IMR-90 (cell line): ENCODE results near the gene LARP7. TPM values are rescaled to one million over a fixed set of nuclear protein-coding genes. Genes with fewer than 3 reads are reported as not detected.

Experiments used
- ATAC-seq: fragments of 200-7000 bp; cut with Tn5 transposase; 2 replicates; pipeline ENCODE4 v1.9.1; 2020; ENCODE audit warnings: low read depth, mild to moderate bottlenecking, moderate library complexity
- BruUV-seq: library from RNA; stranded (reverse); fragments of 400-500 nt; replicated peaks from 2 replicates; lab custom pipeline; 2021; lab: Mats Ljungman, UMichigan
- CTCF ChIA-PET: fragments of 300-600 bp; formaldehyde crosslinking; extraction: SDS; loops from one replicate; lab custom pipeline; 2021; ENCODE audit warnings: antibody characterized with exemption; lab: Yijun Ruan, JAX
- POLR2A ChIA-PET: fragments of 300-600 bp; sonication (Branson Sonifier 250); formaldehyde crosslinking; loops from one replicate; lab custom pipeline; 2022; ENCODE audit warnings: antibody characterized with exemption; ENCODE audit not compliant: unreplicated experiment; lab: Charles Lee
- DNase-seq: peaks from one replicate; pipeline ENCODE4 v3.0.0; 2013
- H2AFZ ChIP-seq: replicated peaks from 2 replicates; pipeline ENCODE3; 2013; ENCODE audit warnings: low read length, mild to moderate bottlenecking; ENCODE audit not compliant: poor library complexity
- H2AK5ac ChIP-seq: 2 replicates; pipeline ENCODE4 v1.6.1; 2013; ENCODE audit warnings: low read depth, low read length, inconsistent platforms
- H2AK9ac ChIP-seq: replicated peaks from 2 replicates; pipeline ENCODE3; 2013; ENCODE audit warnings: mild to moderate bottlenecking, low read depth, low read length, moderate library complexity; ENCODE audit not compliant: poor library complexity
- H2BK120ac ChIP-seq: 2 replicates; pipeline ENCODE4 v1.6.1; 2013; ENCODE audit warnings: low read depth, low read length, inconsistent platforms
- H2BK15ac ChIP-seq: 3 replicates; pipeline ENCODE4 v1.6.1; 2013; ENCODE audit warnings: low read depth, low read length, inconsistent platforms
- H2BK20ac ChIP-seq: 2 replicates; pipeline ENCODE4 v1.6.1; 2013; ENCODE audit warnings: low read depth, mild to moderate bottlenecking, inconsistent platforms, low read length, moderate library complexity
- H2BK5ac ChIP-seq: 2 replicates; pipeline ENCODE4 v1.6.1; 2013; ENCODE audit warnings: mild to moderate bottlenecking, low read depth, low read length, inconsistent platforms; ENCODE audit not compliant: poor library complexity, severe bottlenecking
- H3K14ac ChIP-seq: replicated peaks from 2 replicates; pipeline ENCODE4 v1.6.1; 2013; ENCODE audit warnings: low read depth, low read length, inconsistent platforms
- H3K18ac ChIP-seq: 2 replicates; pipeline ENCODE4 v1.6.1; 2013; ENCODE audit warnings: low read depth, low read length, control low read depth
- H3K23ac ChIP-seq: 2 replicates; pipeline ENCODE4 v1.6.1; 2013; ENCODE audit warnings: low read depth, low read length, inconsistent platforms
- H3K27ac ChIP-seq: 2 replicates; pipeline ENCODE4 v1.5.1; 2013; ENCODE audit warnings: mild to moderate bottlenecking, control low read depth, low read length; ENCODE audit not compliant: insufficient read depth
- H3K27me3 ChIP-seq: 2 replicates; pipeline ENCODE4 v1.6.1; 2013; ENCODE audit warnings: low read length; ENCODE audit not compliant: control insufficient read depth, insufficient read depth
- H3K36me3 ChIP-seq: 2 replicates; pipeline ENCODE4 v1.6.1; 2013; ENCODE audit warnings: low read length, mixed read lengths; ENCODE audit not compliant: control insufficient read depth, insufficient read depth
- H3K4ac ChIP-seq: 2 replicates; pipeline ENCODE4 v1.6.1; 2013; ENCODE audit warnings: low read depth, low read length, inconsistent platforms
- H3K4me1 ChIP-seq: 2 replicates; pipeline ENCODE4 v1.6.1; 2013; ENCODE audit warnings: low read length, mixed read lengths; ENCODE audit not compliant: control insufficient read depth, insufficient read depth
- H3K4me2 ChIP-seq: 2 replicates; pipeline ENCODE4 v1.6.1; 2013; ENCODE audit warnings: low read depth, mild to moderate bottlenecking, control low read depth, low read length, moderate library complexity
- H3K4me3 ChIP-seq: 2 replicates; pipeline ENCODE4 v1.5.1; 2013; ENCODE audit warnings: low read depth, mild to moderate bottlenecking, control low read depth, low read length, moderate library complexity; ENCODE audit not compliant: insufficient read depth
- H3K56ac ChIP-seq: 2 replicates; pipeline ENCODE4 v1.6.1; 2013; ENCODE audit warnings: low read length, inconsistent platforms; ENCODE audit not compliant: insufficient read depth; ENCODE audit errors: extremely low read depth
- H3K79me1 ChIP-seq, 2 experiments: 2 replicates each; pipeline ENCODE4 v1.6.1; 2013; ENCODE audit warnings: low read length in 2 of 2, inconsistent platforms in 1 of 2, low read depth in 1 of 2
- H3K9ac ChIP-seq: 2 replicates; pipeline ENCODE4 v1.6.1; 2013; ENCODE audit warnings: low read depth, low read length, control low read depth
- H3K9me1 ChIP-seq: 2 replicates; pipeline ENCODE4 v1.6.1; 2013; ENCODE audit warnings: low read length, inconsistent platforms; ENCODE audit not compliant: insufficient read depth
- H3K9me3 ChIP-seq: 2 replicates; pipeline ENCODE4 v1.6.1; 2013; ENCODE audit warnings: low read length; ENCODE audit not compliant: control insufficient read depth, insufficient read depth
- H4K20me1 ChIP-seq: 2 replicates; pipeline ENCODE4 v1.6.1; 2013; ENCODE audit warnings: low read length, inconsistent platforms; ENCODE audit not compliant: insufficient read depth
- H4K5ac ChIP-seq: 2 replicates; pipeline ENCODE4 v1.6.1; 2013; ENCODE audit warnings: mild to moderate bottlenecking, low read depth, low read length, control low read depth
- H4K8ac ChIP-seq, 2 experiments: 2 replicates each; pipeline ENCODE4 v1.6.1; 2013; ENCODE audit warnings: low read depth in 2 of 2, low read length in 2 of 2, control low read depth in 1 of 2, inconsistent platforms in 1 of 2
- H4K91ac ChIP-seq: 2 replicates; pipeline ENCODE4 v1.6.1; 2013; ENCODE audit warnings: low read depth, low read length, inconsistent platforms; ENCODE audit not compliant: insufficient read depth
- MXI1 ChIP-seq: IDR thresholded peaks from 2 replicates; pipeline ENCODE4 v1.6.1; 2012; ENCODE audit warnings: low read depth, mild to moderate bottlenecking, low read length, moderate library complexity, borderline replicate concordance
- NFE2L2 ChIP-seq: fragments of 150-350 bp; IDR thresholded peaks from 2 replicates; pipeline ENCODE4 v1.6.1; 2016; ENCODE audit warnings: low read depth, mild to moderate bottlenecking, low read length
- WGBS, 2 experiments: methylation state at CpG; one replicate each; pipeline versions ENCODE4 v1.1.5 to v1.1.7; 2013; ENCODE audit warnings: missing lambda C conversion rate in 2 of 2; ENCODE audit not compliant: insufficient read length in 1 of 2; ENCODE audit errors: extremely low coverage in 2 of 2; 5-methylcytosine and 5-hydroxymethylcytosine counted together
- dilution Hi-C: fragments of 300-500 bp; cut with HindIII; formaldehyde crosslinking; loops from one replicate; pipeline ENCODE4 v1.14.3; 2018; ENCODE audit warnings: low sequenced_read_pairs; ENCODE audit not compliant: unreplicated experiment
- in situ Hi-C: fragments of 300-500 bp; cut with MboI; formaldehyde crosslinking; loops from 3 replicates; pipeline ENCODE4 v1.14.3; 2019; ENCODE audit warnings: low sequenced_read_pairs, inconsistent platforms, mixed read lengths
- intact Hi-C: fragments of 100-400 bp; cut with micrococcal nuclease; formaldehyde crosslinking; loops from 2 replicates; pipeline ENCODE4 v1.10.0; 2022
- polyA plus RNA-seq, 3 experiments: library from polyadenylated mRNA; depleted of rRNA; stranded (reverse); fragments of >200 nt; gene quantifications; 2 replicates each; pipeline ENCODE4 v1.2.3, GENCODE V29; 2012; ENCODE audit warnings: low replicate concordance in 1 of 3
- total RNA-seq: library from RNA; depleted of rRNA; stranded (reverse); fragments of >200 nt; gene quantifications from 2 replicates; pipeline ENCODE4 v1.2.3, GENCODE V29; 2012

LARP7 gene
- total and polyA plus RNA-seq, 2 of the 4 experiments (the other 2 are of a cell fraction) = 5.9 to 15.3 TPM

- Histone ChIP-seq H3K4me2 (no peak overlapping the region), H4K5ac (no peak overlapping the region), H2AFZ (no peak overlapping the region), H3K18ac (no peak overlapping the region), H3K9me1 (no peaks in the 10 kb centered on the region), H3K9ac (no peak overlapping the region), H3K79me1 (no peaks in the 10 kb centered on the region), H4K20me1 (no peaks in the 10 kb centered on the region), H2BK5ac (no peak overlapping the region), H3K56ac (no peak overlapping the region), H3K36me3 (no peaks in the 10 kb centered on the region), H3K27ac (no peak overlapping the region), H4K8ac (no peak overlapping the region), H3K4me3 (no peak overlapping the region), H2BK20ac (no peak overlapping the region), H3K4me1 (0 out of 2 replicates have a peak, but pooled peaks cover 2% of the 10 kb centered on the region), H2BK15ac (no peak overlapping the region), H4K91ac (no peak overlapping the region), H3K23ac (no peak overlapping the region), H2BK120ac (no peak overlapping the region), H3K14ac (no peak overlapping the region), H2AK9ac (no peak overlapping the region), H2AK5ac (no peak overlapping the region), H3K9me3 (no peaks in the 10 kb centered on the region), H3K27me3 (no peaks in the 10 kb centered on the region), H3K4ac (no peak overlapping the region)
- ATAC-seq (no peak), DNase-seq (no peak)
- intact Hi-C loops = no loop called here
- no CpG with 5 or more reads among the region's 1 CpG for WGBS, 2 experiments
- in situ Hi-C loops = no loop called here
- dilution Hi-C loops = no loop called here
- no peak for TF ChIP-seq NFE2L2
- no peak for TF ChIP-seq MXI1
- ChIA-PET CTCF (interaction anchor here (1.5 kb wide), 1 partner anchor 68 kb away, joined by 3 read pairs; no protein-coding TSS in a partner anchor), POLR2A (no interaction called here)
- no TSS peak for BruUV-seq
Measured at GRCh38 chr4:112591593-112591992, 45.4 kb upstream of the LARP7 start.
